UCSD-AML1 (cell line): Measurements from ENCODE around the gene FAM204A.

Experiments used
- DNase-seq: peaks from one replicate; lab custom pipeline; 2025; ENCODE audit not compliant: unreplicated experiment; lab: John Stamatoyannopoulos, UW

The FAM204A gene

DNA sequence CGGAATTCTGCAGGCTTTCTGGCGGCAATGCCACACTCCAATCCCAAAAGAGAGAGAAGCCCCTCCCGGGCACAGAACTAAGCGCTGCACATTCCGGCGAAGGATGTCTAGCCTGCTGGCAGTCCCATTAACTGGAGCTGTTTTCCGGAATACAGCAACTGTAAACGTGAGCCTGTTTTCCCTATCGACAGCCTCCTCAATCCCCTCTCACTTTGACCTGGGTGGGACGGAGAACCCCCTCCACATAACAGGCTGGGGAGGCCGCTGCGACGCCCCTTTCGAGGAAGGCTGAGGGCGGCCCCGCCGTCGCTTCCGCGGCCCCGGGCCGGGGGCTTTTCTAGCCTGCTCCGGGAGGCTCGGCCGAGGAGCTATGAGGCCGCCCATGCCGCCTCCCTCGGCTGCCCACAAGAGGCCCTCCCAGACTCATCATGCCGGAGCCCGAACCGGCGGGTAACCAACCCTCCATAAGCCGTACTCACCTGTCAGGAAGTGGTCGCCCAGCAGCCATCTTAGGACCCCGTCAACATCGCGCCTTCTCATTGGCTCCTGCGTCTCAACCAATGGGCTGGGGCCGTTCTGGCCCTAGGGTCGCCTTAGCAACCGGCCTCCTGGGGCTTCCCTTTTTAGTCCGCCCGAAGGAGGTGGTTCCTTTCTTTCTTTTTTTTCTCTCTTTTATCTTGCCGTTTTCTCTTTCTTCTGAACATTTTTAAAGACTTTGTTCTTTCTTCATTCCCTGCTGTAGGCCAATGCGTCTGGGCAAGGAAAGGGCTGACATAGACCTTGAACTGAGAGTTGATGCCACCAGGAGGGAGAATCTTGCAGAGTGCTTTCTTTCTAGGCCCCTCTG is at the start of gene FAM204A:
TSS of gene FAM204A (minus strand) at position 534 of the 847 bp plus-strand sequence. CDS start 5,909 bp downstream, outside the sequence.
- DNase-seq = peak; percentile 91

DNA sequence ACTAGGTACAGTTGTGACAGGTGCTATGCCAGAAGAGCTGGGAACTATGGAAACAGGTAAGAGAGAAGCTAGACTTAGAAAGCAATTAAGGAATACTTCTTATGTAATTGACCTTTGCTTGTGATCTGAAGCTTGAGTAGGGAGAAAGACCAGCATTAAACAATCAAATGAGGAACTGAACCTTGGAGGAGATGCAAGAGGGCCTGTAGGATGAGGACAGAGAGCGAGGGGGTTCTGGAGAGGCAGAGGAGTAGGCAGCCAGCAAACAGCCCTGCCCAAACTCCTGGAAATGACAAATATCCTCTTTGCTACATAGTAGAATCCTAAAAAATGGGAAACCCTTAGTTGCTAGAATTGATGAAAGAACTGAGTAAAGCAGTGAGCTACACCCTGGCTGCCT is 41.6 kb upstream of the FAM204A start:
- no peak for DNase-seq

DNA sequence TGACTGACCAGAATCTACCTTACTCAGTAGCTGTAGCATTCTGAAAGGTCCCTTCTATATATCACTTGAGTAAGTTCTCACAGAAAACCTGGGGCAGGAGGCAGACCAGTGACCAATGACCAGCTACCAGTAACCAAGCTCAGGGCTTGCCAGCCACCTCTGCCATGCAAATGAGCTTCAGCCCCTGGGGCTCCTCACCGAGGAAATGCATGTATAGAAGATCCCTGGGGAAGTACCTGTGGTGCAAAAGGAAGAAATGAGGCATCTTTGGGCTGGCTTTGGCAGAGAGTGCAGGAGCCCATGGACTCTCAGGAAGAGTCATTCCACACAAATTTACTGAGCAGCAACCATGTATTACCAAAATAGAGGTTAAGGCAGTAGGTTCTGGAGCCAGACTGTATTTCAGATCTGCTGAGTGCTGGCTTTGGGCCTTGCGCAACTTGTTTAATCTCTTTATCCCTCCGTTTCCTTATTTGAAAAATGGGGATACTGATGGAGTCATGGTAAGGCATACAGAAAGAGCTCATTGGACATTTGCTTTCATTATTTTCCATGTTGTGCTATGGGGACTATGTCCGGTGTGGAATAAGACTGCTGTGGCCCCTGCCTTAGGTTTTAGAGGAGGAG is 41.1 kb upstream of the FAM204A start:
- no peak for DNase-seq

DNA sequence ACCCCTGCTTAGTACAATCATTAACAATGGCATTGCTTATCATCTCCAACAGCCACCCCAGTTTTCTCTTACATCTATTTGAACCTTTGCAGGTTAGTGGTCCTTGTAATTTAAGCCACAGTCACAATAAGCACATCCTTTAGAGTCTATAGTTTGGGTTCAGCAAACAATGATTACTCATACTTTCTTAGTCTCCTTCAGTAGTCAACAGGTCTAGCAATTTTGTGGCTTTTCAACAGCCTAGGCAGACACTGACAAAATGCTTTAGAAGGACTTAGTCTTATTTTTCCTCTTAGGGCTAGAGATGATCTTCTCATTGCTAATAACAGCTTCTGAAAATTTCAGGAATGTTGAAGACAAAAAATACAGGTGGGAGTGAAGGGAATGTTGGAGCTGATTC is 32.3 kb upstream of the FAM204A start:
- DNase-seq = no peak

- no peak for DNase-seq
Observed at GRCh38 chr10:118373786-118374185, 31.7 kb upstream of the FAM204A start.

- DNase-seq = no peak
Observed at GRCh38 chr10:118370499-118370898, 28.4 kb upstream of the FAM204A start.

DNA sequence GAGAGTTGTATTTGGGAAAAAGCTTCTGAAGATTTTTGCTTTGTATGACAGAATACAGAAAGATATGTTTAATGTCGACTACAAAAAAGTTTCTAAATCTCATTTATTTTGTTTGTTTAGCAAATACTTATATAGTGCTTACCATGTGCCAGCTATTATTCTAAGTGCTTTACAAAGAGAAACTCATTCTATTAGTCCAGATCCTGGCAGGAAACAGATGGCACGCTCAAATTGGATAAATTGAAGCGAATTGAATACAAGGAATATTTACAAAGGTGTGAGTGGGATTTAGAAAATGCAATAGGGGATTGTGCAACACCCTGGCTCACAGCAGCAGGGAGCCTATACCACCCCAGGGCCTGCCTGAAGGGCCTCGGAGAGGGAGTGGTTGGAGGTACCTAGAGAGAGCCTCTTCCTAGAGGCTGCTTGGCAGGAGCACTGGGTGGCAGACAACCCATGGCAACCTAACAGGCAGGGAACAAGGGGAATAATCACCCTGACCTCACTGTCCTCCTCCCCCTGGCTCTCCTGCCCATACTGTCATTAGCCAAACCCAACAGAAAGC is 27.6 kb upstream of the FAM204A start:
- no peak for DNase-seq

GRCh38 chr10:118365702-118366101 is 23.6 kb upstream of the FAM204A start:
- DNase-seq = no peak

DNA sequence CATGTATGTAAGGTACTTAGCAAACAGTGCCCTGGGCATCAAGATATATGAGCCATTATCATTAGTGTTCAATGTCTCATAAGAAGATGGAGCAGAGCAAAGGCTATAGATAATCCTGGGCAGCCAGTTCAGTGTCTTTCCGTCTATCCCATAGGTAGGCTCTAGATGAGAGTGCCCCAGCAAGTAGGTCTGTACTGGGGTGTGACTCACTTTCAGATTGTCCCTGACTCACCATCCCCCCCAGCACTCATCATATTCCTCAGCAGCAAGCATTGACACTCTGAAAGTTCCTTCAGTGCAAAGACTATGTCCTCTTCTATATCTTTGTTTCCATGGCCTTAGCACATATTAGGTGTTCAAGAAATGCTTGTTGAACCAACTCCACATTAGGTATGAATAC is 20.0 kb upstream of the FAM204A start:
- no peak for DNase-seq

GRCh38 chr10:118358327-118358726 is 16.2 kb upstream of the FAM204A start:
- DNase-seq = no peak

DNA sequence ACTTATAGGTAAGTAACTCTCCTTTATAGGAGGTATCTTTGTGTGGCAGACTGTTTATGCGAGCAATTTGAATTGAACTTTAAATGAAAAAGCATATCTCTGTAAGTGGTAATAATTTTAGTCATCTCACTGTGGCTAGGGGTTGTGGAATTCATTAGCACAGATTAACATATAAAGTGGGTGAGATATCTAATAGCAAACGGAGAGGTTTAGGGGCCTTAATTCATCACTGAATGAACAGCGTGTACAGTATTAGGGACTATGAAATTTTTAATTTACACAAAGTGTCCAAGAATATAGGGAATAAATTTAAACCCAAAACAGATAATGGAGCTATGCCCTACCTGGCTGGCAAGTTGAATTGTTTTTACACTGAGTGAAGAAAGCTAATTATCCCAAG is 15.7 kb upstream of the FAM204A start:
- no peak for DNase-seq

GRCh38 chr10:118356628-118357027 is 14.5 kb upstream of the FAM204A start:
- no peak for DNase-seq

DNA sequence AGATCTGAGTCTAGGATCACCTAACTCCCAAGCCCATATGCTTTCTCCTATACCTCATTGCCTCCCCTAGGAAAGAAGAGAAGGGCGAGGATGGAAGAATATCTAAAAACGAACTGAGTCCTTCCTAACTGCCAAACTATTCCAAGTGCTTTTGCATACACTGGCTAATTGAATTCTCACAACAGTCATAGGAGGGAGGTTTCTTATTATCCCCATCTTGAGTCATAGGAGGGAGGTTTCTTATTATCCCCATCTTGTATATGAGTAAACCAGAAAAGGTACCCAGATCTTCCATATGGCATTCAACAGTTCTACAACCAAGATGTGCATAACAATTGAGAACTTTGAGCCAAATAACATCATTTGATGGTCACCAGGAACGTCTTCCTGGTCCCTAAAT is 13.1 kb upstream of the FAM204A start:
- DNase-seq = no peak

- DNase-seq = no peak
Observed at GRCh38 chr10:118349235-118349634, 7.1 kb upstream of the FAM204A start.

- DNase-seq = no peak
Observed at GRCh38 chr10:118343549-118343948, 1.4 kb upstream of the FAM204A start.

DNA sequence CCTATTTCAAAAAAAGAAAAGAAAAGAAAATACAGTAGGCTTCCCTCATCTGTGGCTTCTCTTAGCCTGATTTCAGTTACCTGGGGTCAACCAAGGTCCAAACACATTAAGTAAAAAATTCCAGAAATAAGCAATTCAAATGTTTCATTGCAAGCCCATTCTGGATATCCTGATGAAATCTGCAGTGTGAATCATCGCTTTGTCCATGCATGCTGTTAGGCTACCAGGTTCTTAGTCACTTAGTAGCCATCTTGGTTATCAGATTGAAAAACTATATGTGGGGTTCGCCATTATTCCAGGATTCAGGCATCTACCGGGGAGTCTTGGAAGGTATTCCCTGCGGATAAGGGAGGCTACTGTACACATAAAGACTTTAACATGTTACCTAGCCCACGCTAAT is 991 bp upstream of the FAM204A start:
- DNase-seq = no peak

- no peak for DNase-seq
Observed at GRCh38 chr10:118342638-118343020, 505 bp upstream of the FAM204A start.

DNA sequence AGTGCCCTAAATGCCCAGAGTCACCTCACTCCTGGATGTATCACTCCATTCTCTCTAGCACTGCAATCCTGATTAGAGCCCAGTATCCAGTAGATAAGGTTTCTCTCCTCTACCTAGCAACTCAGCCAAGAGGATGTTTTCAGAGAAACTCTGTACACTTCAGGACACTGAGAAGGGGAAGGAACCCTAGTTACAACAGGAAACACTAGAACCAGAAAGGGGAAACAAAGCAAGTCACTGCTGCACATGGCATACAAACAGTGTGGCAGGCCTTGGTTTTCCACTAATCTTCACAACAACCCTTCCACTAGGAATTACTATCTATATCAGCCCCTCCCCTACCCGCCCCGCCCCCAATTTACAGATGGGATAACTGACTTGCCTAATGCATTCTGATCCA is 1.6 kb downstream of the FAM204A start:
- no peak for DNase-seq

GRCh38 chr10:118339111-118339510 is 3.0 kb downstream of the FAM204A start:
- DNase-seq = no peak

GRCh38 chr10:118337356-118337755 is 4.8 kb downstream of the FAM204A start:
- no peak for DNase-seq

DNA sequence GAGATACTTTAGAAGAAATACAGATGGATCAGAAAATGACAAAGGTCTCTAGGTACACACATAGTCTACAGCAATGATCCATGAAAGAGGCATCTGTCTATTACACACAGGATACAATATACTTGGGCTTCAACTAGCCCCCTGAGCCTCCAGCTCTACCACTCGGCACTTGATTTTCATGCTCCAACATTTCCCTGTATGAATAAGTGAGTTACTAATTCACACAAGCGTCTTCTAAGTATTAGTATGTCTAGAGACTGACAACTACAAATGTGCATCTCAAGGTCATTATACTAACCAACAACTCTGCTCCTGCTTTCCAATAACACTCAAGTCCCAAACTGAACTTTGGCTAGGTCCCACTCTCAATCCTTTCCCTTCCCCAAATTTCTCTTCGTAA is 8.3 kb downstream of the FAM204A start:
- DNase-seq = no peak
